Uterus (tissue), 4 donors: ENCODE results near the gene ISM2. TPM values are rescaled to one million over a fixed set of nuclear protein-coding genes. Genes with fewer than 3 reads are reported as not detected.

Experiments used
- DNase-seq, 2 donors: peaks; one replicate each; pipeline ENCODE4 v3.0.0-alpha.2; 2019 to 2020
- H3K27ac ChIP-seq, 2 donors: fragments of 200-600 bp; sonication (generic); 1 replicate in 1 of 2; 2 replicates in 1 of 2; pipeline ENCODE4 v1.5.1; 2016 to 2018
- H3K27me3 ChIP-seq, 2 donors: fragments of 200-600 bp; sonication (generic); one replicate each; pipeline ENCODE4 v1.5.1; 2018 to 2019; ENCODE audit warnings: control low read depth in 1 of 2
- H3K36me3 ChIP-seq, 2 donors: fragments of 200-600 bp; sonication (generic); one replicate each; pipeline ENCODE4 v1.5.1; 2019; ENCODE audit warnings: control low read depth in 1 of 2
- H3K4me1 ChIP-seq, 2 donors: fragments of 200-600 bp; sonication (generic); one replicate each; pipeline ENCODE4 v1.5.1; 2018 to 2019; ENCODE audit warnings: control low read depth in 1 of 2
- H3K4me3 ChIP-seq, 2 donors: fragments of 200-600 bp; sonication (generic); 1 replicate in 1 of 2; 2 replicates in 1 of 2; pipeline ENCODE4 v1.5.1; 2018 to 2019; ENCODE audit warnings: mild to moderate bottlenecking in 1 of 2
- H3K9me3 ChIP-seq, 2 donors: fragments of 200-600 bp; sonication (generic); one replicate each; pipeline ENCODE4 v1.5.1; 2019; ENCODE audit warnings: control low read depth in 1 of 2
- POLR2A ChIP-seq, 2 donors: fragments of 450-650 bp; IDR thresholded peaks; one replicate each; pipeline ENCODE4 v1.6.1; 2016; ENCODE audit warnings: antibody characterized with exemption in 2 of 2, mild to moderate bottlenecking in 1 of 2, moderate library complexity in 1 of 2
- intact Hi-C: fragments of 100-400 bp; cut with DNase I; formaldehyde crosslinking; loops from one replicate; pipeline ENCODE4 v1.15.1; 2023; ENCODE audit warnings: low total_unique reads
- total RNA-seq, 4 donors: library from RNA; depleted of rRNA in 3 of 4; stranded (reverse); fragments of >200 nt in 3 of 4; gene quantifications; one replicate each; pipeline versions ENCODE4 v1.1.0 to v1.2.4, GENCODE V29; 2014 to 2023
- TF ChIP-seq, protein P1 (sequence below), 4 experiments: fragments of 200-600 bp in 2 of 4; fragments of 450-650 bp in 2 of 4; sonication (generic) in 2 of 4; IDR thresholded peaks; one replicate each; pipeline ENCODE4 v1.5.1; 2016 to 2019; ENCODE audit warnings: antibody characterized with exemption in 4 of 4, mild to moderate bottlenecking in 2 of 4, moderate library complexity in 1 of 4
- donor health status: DM: yes; HTN: yes; CAD: no.

The ISM2 gene
- total RNA-seq, 4 donors from 2014 or later, result 0.69 to 1.5 TPM; not detected in 2

DNA sequence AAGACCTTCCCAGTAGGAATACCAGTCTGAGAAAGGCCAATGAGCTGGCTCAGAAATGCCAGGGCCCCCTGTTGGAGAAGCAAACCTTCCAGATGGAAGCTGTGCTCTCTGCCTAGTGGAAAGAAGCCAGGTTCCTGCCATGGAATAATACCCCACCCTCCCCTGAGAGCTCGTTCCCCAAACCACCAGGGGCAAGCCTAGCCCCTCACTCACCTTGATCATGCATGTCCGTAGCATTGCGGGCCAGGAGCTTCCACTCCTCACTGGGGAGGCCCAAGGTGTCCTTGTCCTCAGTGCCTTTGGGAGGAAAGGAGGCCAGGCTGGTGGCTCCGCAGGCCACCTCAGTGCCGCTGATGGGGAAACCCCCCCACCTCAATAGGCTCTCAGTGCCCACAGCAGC lies 20.6 kb downstream of the ISM2 start:
- no peaks in the 10 kb centered on the region for H3K9me3 ChIP-seq
- no peak overlapping the region for H3K4me3 ChIP-seq
- peaks cover 0 to 7% of the 10 kb centered on the region in 2 donors for H3K4me1 ChIP-seq
- H3K27ac ChIP-seq, result no peak overlapping the region
- intact Hi-C loops, result no loop called here
- no peaks in the 10 kb centered on the region for H3K27me3 ChIP-seq
- no peaks in the 10 kb centered on the region for H3K36me3 ChIP-seq
- no peak for DNase-seq
- TF ChIP-seq, protein P1, sequence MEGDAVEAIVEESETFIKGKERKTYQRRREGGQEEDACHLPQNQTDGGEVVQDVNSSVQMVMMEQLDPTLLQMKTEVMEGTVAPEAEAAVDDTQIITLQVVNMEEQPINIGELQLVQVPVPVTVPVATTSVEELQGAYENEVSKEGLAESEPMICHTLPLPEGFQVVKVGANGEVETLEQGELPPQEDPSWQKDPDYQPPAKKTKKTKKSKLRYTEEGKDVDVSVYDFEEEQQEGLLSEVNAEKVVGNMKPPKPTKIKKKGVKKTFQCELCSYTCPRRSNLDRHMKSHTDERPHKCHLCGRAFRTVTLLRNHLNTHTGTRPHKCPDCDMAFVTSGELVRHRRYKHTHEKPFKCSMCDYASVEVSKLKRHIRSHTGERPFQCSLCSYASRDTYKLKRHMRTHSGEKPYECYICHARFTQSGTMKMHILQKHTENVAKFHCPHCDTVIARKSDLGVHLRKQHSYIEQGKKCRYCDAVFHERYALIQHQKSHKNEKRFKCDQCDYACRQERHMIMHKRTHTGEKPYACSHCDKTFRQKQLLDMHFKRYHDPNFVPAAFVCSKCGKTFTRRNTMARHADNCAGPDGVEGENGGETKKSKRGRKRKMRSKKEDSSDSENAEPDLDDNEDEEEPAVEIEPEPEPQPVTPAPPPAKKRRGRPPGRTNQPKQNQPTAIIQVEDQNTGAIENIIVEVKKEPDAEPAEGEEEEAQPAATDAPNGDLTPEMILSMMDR (IDR thresholded peaks at IDR 0.05), result no peak
- no peak for TF ChIP-seq POLR2A (IDR thresholded peaks at IDR 0.05)

DNA sequence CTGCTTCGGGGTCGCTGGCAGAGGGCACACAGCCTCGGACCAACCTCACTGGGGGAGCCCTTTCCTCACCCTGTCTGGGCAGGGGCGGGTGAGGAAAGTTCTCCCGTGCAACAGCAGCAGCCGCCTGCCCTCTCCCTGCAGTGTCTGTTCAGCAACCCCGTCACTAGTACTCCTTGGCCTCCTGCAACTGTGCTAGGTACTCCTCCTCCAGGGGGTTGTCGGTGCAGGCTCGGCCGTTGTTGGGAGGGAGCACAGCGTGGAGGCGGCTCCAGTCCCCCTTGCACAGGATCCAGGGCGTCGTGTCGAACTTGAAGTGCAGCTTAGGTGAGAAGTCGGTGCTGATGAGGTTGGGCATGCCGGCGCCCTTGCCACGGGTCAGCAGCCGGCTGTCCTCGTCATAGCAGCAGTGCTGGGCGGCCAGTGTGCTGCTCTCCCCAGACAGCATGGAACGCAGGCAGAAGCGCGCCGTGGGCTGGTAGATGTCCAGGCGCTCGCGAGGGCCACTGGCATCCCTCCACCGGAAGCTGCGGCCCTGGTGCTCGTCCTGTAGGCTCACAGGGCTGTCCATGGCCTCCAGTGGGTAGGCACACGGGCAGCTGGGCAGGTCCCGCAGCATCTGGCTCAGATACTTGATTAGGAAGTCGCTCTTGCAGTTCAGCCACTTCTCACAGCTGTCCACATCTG lies 23.0 kb downstream of the ISM2 start:
- no peak for DNase-seq

DNA sequence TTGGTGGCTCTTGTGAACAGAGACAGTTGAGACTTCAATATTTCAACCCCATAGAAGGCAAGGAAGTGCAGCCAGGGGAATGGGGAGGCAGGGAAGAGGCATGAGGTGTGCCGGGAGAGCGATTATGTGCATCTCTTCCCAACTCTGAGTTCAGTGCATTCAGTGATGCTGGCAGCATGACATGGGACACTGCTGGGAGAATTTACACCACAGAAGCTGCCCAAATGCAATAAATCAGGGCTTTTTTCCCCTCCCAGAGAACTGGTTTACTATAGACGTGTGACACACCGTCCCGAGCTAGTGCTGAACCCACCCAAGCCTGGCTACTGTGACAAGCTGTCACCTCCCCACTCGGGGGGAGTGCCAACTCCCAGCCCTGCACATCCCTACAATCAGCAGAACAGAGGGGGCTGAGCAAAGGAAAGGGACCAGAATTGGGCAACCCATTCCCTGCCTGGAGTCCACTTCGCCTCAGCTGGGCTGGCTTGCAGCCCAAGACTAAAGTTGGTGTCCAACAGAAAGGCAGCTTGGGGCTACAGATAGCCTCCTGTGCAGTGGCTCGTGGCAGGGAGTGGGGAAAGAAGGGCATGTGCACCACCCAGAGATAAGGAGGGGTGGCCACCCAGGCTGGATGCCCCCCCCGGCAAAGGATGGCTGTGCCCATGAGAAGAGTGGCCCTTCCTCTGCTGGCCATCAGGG lies 24.0 kb downstream of the ISM2 start:
- Histone ChIP-seq H3K4me3 (no peak overlapping the region), H3K4me1 (peaks cover 0 to 7% of the 10 kb centered on the region in 2 donors), H3K27me3 (no peaks in the 10 kb centered on the region), H3K36me3 (no peaks in the 10 kb centered on the region), H3K9me3 (no peaks in the 10 kb centered on the region), H3K27ac (no peak overlapping the region)
- intact Hi-C loops, result no loop called here
- DNase-seq, result peak in 1 of 2 donors; percentile 35
- TF ChIP-seq POLR2A (IDR thresholded peaks at IDR 0.05), result no peak
- TF ChIP-seq, protein P1 (IDR thresholded peaks at IDR 0.05), result no peak

More for the DNA sequence above, 23.0 kb downstream of the ISM2 start:
- no peak overlapping the region for H3K4me3 ChIP-seq
- TF ChIP-seq, protein P1 (IDR thresholded peaks at IDR 0.05), result no peak
- TF ChIP-seq POLR2A (IDR thresholded peaks at IDR 0.05), result no peak
- no peaks in the 10 kb centered on the region for H3K27me3 ChIP-seq
- no peaks in the 10 kb centered on the region for H3K9me3 ChIP-seq
- intact Hi-C loops, result no loop called here
- no peak overlapping the region for H3K27ac ChIP-seq
- H3K4me1 ChIP-seq, result peaks cover 0 to 7% of the 10 kb centered on the region in 2 donors
- no peaks in the 10 kb centered on the region for H3K36me3 ChIP-seq

DNA sequence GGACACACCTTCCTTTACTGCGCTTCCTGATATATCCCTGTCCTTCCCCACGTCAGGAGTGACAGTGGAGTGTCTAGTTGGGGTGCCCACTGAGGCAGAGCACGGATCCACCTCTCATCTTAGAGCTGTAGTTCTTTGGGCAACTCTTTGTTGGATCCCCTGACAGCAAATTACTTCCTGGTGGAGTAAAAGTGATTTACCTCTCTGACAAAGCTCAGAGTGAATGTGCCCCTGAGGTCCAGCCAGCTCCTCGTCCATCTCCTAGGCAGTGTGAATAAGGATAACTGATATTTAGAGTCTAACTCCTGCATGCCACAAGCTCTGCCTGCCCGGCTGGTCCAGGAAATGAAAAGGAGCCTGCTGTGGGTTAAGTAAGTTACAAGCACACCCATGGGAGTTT lies 24.7 kb downstream of the ISM2 start:
- H3K36me3 ChIP-seq, result no peaks in the 10 kb centered on the region
- intact Hi-C loops, result no loop called here
- TF ChIP-seq, protein P1 (IDR thresholded peaks at IDR 0.05), result no peak
- no peak for TF ChIP-seq POLR2A (IDR thresholded peaks at IDR 0.05)

DNA sequence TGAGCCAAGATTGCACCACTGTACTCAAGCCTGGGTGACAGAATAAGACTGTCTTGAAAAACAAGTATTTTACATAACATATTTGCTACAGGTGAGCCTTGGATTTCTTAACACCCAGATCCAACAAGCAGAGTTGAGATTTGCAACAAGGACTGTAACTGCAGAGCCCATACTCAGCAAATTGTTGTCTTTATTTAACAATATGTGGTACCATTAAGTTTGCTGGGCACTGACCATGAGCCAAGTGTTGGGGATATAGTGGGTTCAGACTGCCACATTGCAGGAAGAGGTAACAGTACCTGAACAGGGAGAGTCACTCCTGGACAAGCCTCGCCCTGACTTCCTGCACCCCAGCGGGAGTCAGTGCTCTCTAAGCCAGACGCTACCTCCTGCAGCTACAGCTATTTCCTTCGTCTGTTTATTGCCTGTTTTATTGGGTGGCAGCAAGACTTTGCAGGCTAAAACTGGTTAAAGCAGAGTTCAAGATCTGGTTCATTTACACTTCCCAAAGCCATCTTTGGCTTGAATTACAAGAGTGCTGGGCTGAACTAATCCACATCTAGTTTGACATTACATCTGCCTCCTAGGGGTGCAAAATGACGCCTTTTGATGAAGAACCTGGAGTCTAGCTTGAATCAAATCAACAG lies 28.3 kb downstream of the ISM2 start:
- Histone ChIP-seq H3K27me3 (no peaks in the 10 kb centered on the region), H3K36me3 (no peaks in the 10 kb centered on the region), H3K4me1 (peaks cover 0 to 7% of the 10 kb centered on the region in 2 donors), H3K4me3 (no peak overlapping the region), H3K27ac (no peak overlapping the region), H3K9me3 (no peaks in the 10 kb centered on the region)
- TF ChIP-seq, protein P1 (IDR thresholded peaks at IDR 0.05), result no peak
- no peak for TF ChIP-seq POLR2A (IDR thresholded peaks at IDR 0.05)
- no peak for DNase-seq
- intact Hi-C loops, result no loop called here

More for the DNA sequence above, 24.7 kb downstream of the ISM2 start:
- DNase-seq, result no peak
- Histone ChIP-seq H3K4me3 (no peak overlapping the region), H3K27me3 (no peaks in the 10 kb centered on the region), H3K4me1 (peaks cover 0 to 7% of the 10 kb centered on the region in 2 donors), H3K27ac (no peak overlapping the region), H3K9me3 (no peaks in the 10 kb centered on the region)
